ENCODE data around the gene C1GALT1.

DNA sequence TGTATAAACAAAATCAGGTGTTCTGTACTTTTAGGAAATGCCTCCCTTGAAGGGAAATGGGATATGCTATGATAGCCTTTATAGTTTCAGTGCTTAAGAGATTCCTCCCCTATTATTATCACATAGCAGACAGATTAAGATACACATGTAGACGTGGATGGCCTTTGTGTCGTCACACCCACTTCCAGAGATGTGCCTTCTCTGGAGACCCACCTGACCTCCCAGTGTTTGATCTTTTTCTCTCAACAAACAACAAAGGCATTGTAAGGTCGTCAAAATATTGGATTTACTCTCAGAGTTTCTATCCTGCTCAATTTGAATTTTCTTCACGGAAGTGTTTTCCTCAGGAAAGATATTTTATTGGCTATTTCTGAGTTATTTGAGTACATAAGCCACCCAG, 25.7 kb upstream of the C1GALT1 start:
- no peak for TF ChIP-seq POLR2A (IDR thresholded peaks at IDR 0.05)
- TF ChIP-seq, protein P1, sequence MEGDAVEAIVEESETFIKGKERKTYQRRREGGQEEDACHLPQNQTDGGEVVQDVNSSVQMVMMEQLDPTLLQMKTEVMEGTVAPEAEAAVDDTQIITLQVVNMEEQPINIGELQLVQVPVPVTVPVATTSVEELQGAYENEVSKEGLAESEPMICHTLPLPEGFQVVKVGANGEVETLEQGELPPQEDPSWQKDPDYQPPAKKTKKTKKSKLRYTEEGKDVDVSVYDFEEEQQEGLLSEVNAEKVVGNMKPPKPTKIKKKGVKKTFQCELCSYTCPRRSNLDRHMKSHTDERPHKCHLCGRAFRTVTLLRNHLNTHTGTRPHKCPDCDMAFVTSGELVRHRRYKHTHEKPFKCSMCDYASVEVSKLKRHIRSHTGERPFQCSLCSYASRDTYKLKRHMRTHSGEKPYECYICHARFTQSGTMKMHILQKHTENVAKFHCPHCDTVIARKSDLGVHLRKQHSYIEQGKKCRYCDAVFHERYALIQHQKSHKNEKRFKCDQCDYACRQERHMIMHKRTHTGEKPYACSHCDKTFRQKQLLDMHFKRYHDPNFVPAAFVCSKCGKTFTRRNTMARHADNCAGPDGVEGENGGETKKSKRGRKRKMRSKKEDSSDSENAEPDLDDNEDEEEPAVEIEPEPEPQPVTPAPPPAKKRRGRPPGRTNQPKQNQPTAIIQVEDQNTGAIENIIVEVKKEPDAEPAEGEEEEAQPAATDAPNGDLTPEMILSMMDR (IDR thresholded peaks at IDR 0.05) = no peak
- no peak for TF ChIP-seq POLR2AphosphoS5 (IDR thresholded peaks at IDR 0.05; ENCODE audit: insufficient read depth in 1 of 2, low read depth in 1 of 2)

Data from vagina (tissue), 2 donors.